ENCODE measurements around the gene TRAM2.

Gene TRAM2

GRCh38 chr6:52503851-52504781, 72.7 kb downstream of the TRAM2 start:
- Histone ChIP-seq H3K9ac (ENCODE audit: low read depth, low read length) (peak overlapping the region; percentile 53), H3K4me1 (ENCODE audit: control insufficient read depth, insufficient read depth, low read length) (peaks cover 81% of the 10 kb centered on the region), H3K36me3 (ENCODE audit: insufficient read depth, low read length) (peaks cover 95% of the 10 kb centered on the region), H3K4me3 (ENCODE audit: low read length) (no peak overlapping the region), H3K9me3 (replicated peaks; ENCODE audit: low read length) (no peaks in the 10 kb centered on the region), H3K27me3 (ENCODE audit: control insufficient read depth, insufficient read depth, low read length) (no peaks in the 10 kb centered on the region), H3K4me2 (ENCODE audit: low read length) (peak overlapping the region; percentile 53)

GRCh38 chr6:52503323-52503747, 73.5 kb downstream of the TRAM2 start:
- Histone ChIP-seq H3K4me1 (ENCODE audit: control insufficient read depth, insufficient read depth, low read length) (peaks cover 81% of the 10 kb centered on the region), H3K4me3 (ENCODE audit: low read length) (no peak overlapping the region), H3K36me3 (ENCODE audit: insufficient read depth, low read length) (peaks cover 97% of the 10 kb centered on the region), H3K4me2 (ENCODE audit: low read length) (no peak overlapping the region), H3K9me3 (replicated peaks; ENCODE audit: low read length) (no peaks in the 10 kb centered on the region), H3K9ac (ENCODE audit: low read depth, low read length) (peak overlapping the region; percentile 53), H3K27me3 (ENCODE audit: control insufficient read depth, insufficient read depth, low read length) (no peaks in the 10 kb centered on the region)

- H3K36me3 ChIP-seq (ENCODE audit: insufficient read depth, low read length): peaks cover 93% of the 10 kb centered on the region
- H3K4me3 ChIP-seq (ENCODE audit: low read length): no peak overlapping the region
- peaks cover 76% of the 10 kb centered on the region for H3K4me1 ChIP-seq (ENCODE audit: control insufficient read depth, insufficient read depth, low read length)
- H3K27me3 ChIP-seq (ENCODE audit: control insufficient read depth, insufficient read depth, low read length): no peaks in the 10 kb centered on the region
- peak overlapping the region; percentile 16 for H3K9ac ChIP-seq (ENCODE audit: low read depth, low read length)
- no peaks in the 10 kb centered on the region for H3K9me3 ChIP-seq (replicated peaks; ENCODE audit: low read length)
- no peak overlapping the region for H3K4me2 ChIP-seq (ENCODE audit: low read length)
These were observed 74.4 kb downstream of the TRAM2 start for GRCh38 chr6:52502306-52503029.

- Histone ChIP-seq H3K4me3 (ENCODE audit: low read length) (no peak overlapping the region), H3K9me3 (replicated peaks; ENCODE audit: low read length) (no peaks in the 10 kb centered on the region), H3K4me1 (ENCODE audit: control insufficient read depth, insufficient read depth, low read length) (peaks cover 60% of the 10 kb centered on the region), H3K9ac (ENCODE audit: low read depth, low read length) (no peak overlapping the region), H3K27me3 (ENCODE audit: control insufficient read depth, insufficient read depth, low read length) (no peaks in the 10 kb centered on the region), H3K36me3 (ENCODE audit: insufficient read depth, low read length) (peaks cover 89% of the 10 kb centered on the region), H3K4me2 (ENCODE audit: low read length) (no peak overlapping the region)
These were observed 76.4 kb downstream of the TRAM2 start for GRCh38 chr6:52500238-52501129.

GRCh38 chr6:52499681-52500236, 77.1 kb downstream of the TRAM2 start:
- Histone ChIP-seq H3K4me1 (ENCODE audit: control insufficient read depth, insufficient read depth, low read length) (peaks cover 53% of the 10 kb centered on the region), H3K4me3 (ENCODE audit: low read length) (no peak overlapping the region), H3K9me3 (replicated peaks; ENCODE audit: low read length) (no peaks in the 10 kb centered on the region), H3K9ac (ENCODE audit: low read depth, low read length) (peak overlapping the region; percentile 0), H3K4me2 (ENCODE audit: low read length) (no peak overlapping the region), H3K27me3 (ENCODE audit: control insufficient read depth, insufficient read depth, low read length) (no peaks in the 10 kb centered on the region), H3K36me3 (ENCODE audit: insufficient read depth, low read length) (peaks cover 89% of the 10 kb centered on the region)

- Histone ChIP-seq H3K9me3 (replicated peaks; ENCODE audit: low read length) (no peaks in the 10 kb centered on the region), H3K9ac (ENCODE audit: low read depth, low read length) (peak overlapping the region; percentile 0), H3K4me1 (ENCODE audit: control insufficient read depth, insufficient read depth, low read length) (peaks cover 46% of the 10 kb centered on the region), H3K27me3 (ENCODE audit: control insufficient read depth, insufficient read depth, low read length) (no peaks in the 10 kb centered on the region), H3K4me3 (ENCODE audit: low read length) (no peak overlapping the region), H3K36me3 (ENCODE audit: insufficient read depth, low read length) (peaks cover 82% of the 10 kb centered on the region), H3K4me2 (ENCODE audit: low read length) (no peak overlapping the region)
These were observed 77.8 kb downstream of the TRAM2 start for GRCh38 chr6:52499026-52499425.

GRCh38 chr6:52498538-52499017, 78.3 kb downstream of the TRAM2 start:
- H3K4me2 ChIP-seq (ENCODE audit: low read length): no peak overlapping the region
- peaks cover 79% of the 10 kb centered on the region for H3K36me3 ChIP-seq (ENCODE audit: insufficient read depth, low read length)
- no peak overlapping the region for H3K4me3 ChIP-seq (ENCODE audit: low read length)

GRCh38 chr6:52497652-52498408, 79.0 kb downstream of the TRAM2 start:
- Histone ChIP-seq H3K4me3 (ENCODE audit: low read length) (no peak overlapping the region), H3K27me3 (ENCODE audit: control insufficient read depth, insufficient read depth, low read length) (no peaks in the 10 kb centered on the region), H3K9me3 (replicated peaks; ENCODE audit: low read length) (no peaks in the 10 kb centered on the region), H3K36me3 (ENCODE audit: insufficient read depth, low read length) (peaks cover 72% of the 10 kb centered on the region), H3K4me2 (ENCODE audit: low read length) (no peak overlapping the region), H3K9ac (ENCODE audit: low read depth, low read length) (no peak overlapping the region), H3K4me1 (ENCODE audit: control insufficient read depth, insufficient read depth, low read length) (peaks cover 35% of the 10 kb centered on the region)

More at GRCh38 chr6:52498538-52499017, 78.3 kb downstream of the TRAM2 start:
- peaks cover 41% of the 10 kb centered on the region for H3K4me1 ChIP-seq (ENCODE audit: control insufficient read depth, insufficient read depth, low read length)
- H3K9ac ChIP-seq (ENCODE audit: low read depth, low read length): no peak overlapping the region
- no peaks in the 10 kb centered on the region for H3K9me3 ChIP-seq (replicated peaks; ENCODE audit: low read length)
- no peaks in the 10 kb centered on the region for H3K27me3 ChIP-seq (ENCODE audit: control insufficient read depth, insufficient read depth, low read length)

- H3K9ac ChIP-seq (ENCODE audit: low read depth, low read length): no peak overlapping the region
- peaks cover 60% of the 10 kb centered on the region for H3K36me3 ChIP-seq (ENCODE audit: insufficient read depth, low read length)
- H3K4me1 ChIP-seq (ENCODE audit: control insufficient read depth, insufficient read depth, low read length): peaks cover 35% of the 10 kb centered on the region
- no peaks in the 10 kb centered on the region for H3K9me3 ChIP-seq (replicated peaks; ENCODE audit: low read length)
- H3K4me2 ChIP-seq (ENCODE audit: low read length): no peak overlapping the region
- no peak overlapping the region for H3K4me3 ChIP-seq (ENCODE audit: low read length)
- no peaks in the 10 kb centered on the region for H3K27me3 ChIP-seq (ENCODE audit: control insufficient read depth, insufficient read depth, low read length)
These were observed 80.2 kb downstream of the TRAM2 start for GRCh38 chr6:52496631-52497030.

GRCh38 chr6:52495922-52496321, 80.9 kb downstream of the TRAM2 start:
- no peaks in the 10 kb centered on the region for H3K27me3 ChIP-seq (ENCODE audit: control insufficient read depth, insufficient read depth, low read length)
- no peak overlapping the region for H3K4me3 ChIP-seq (ENCODE audit: low read length)
- peaks cover 29% of the 10 kb centered on the region for H3K4me1 ChIP-seq (ENCODE audit: control insufficient read depth, insufficient read depth, low read length)
- peaks cover 54% of the 10 kb centered on the region for H3K36me3 ChIP-seq (ENCODE audit: insufficient read depth, low read length)
- no peak overlapping the region for H3K9ac ChIP-seq (ENCODE audit: low read depth, low read length)
- H3K4me2 ChIP-seq (ENCODE audit: low read length): no peak overlapping the region
- no peaks in the 10 kb centered on the region for H3K9me3 ChIP-seq (replicated peaks; ENCODE audit: low read length)

Measured in skeletal muscle satellite cell (primary cell).